ENCODE data around the gene CENPVL3.
"Not testable (repeated sequence)": the region's sequence is repeated elsewhere in the genome, so short reads cannot be mapped to it uniquely, and the experiment has no call there.

The CENPVL3 gene

GRCh38 chrX:51618241-51619155, at the start of gene CENPVL3:
Gene CENPVL3 (minus strand): TSS chrX:51618912. CDS start chrX:51618873, 39 bp downstream.
- not testable (repeated sequence) for DNase-seq

- no peak for DNase-seq
Observed at GRCh38 chrX:51665981-51666380, 47.3 kb upstream of the CENPVL3 start.

- DNase-seq: no peak
Observed at GRCh38 chrX:51643377-51643776, 24.7 kb upstream of the CENPVL3 start.

- peak; percentile 5 to 9 for DNase-seq
Observed at GRCh38 chrX:51641421-51642021, 22.8 kb upstream of the CENPVL3 start.

- not testable (repeated sequence) for DNase-seq
Observed at GRCh38 chrX:51636511-51636910, 17.8 kb upstream of the CENPVL3 start.

- no peak for DNase-seq
Observed at GRCh38 chrX:51614353-51615012, 4.2 kb downstream of the CENPVL3 start.

- no peak for DNase-seq
Observed at GRCh38 chrX:51608766-51609165, 9.9 kb downstream of the CENPVL3 start.

- no peak for DNase-seq
Observed at GRCh38 chrX:51608126-51608525, 10.6 kb downstream of the CENPVL3 start.

GRCh38 chrX:51606446-51606845, 12.3 kb downstream of the CENPVL3 start:
- DNase-seq: no peak

- DNase-seq: no peak
Observed at GRCh38 chrX:51598899-51599298, 19.8 kb downstream of the CENPVL3 start.

- no peak for DNase-seq
Observed at GRCh38 chrX:51571874-51572273, 46.8 kb downstream of the CENPVL3 start.

GRCh38 chrX:51569561-51569960, 49.2 kb downstream of the CENPVL3 start:
- DNase-seq: no peak

GRCh38 chrX:51568586-51568985, 50.1 kb downstream of the CENPVL3 start:
- no peak for DNase-seq
